ENCODE measurements around the gene LMNA.
"Not testable (repeated sequence)": the region's sequence is repeated elsewhere in the genome, so short reads cannot be mapped to it uniquely, and the experiment has no call there.

The LMNA gene

DNA sequence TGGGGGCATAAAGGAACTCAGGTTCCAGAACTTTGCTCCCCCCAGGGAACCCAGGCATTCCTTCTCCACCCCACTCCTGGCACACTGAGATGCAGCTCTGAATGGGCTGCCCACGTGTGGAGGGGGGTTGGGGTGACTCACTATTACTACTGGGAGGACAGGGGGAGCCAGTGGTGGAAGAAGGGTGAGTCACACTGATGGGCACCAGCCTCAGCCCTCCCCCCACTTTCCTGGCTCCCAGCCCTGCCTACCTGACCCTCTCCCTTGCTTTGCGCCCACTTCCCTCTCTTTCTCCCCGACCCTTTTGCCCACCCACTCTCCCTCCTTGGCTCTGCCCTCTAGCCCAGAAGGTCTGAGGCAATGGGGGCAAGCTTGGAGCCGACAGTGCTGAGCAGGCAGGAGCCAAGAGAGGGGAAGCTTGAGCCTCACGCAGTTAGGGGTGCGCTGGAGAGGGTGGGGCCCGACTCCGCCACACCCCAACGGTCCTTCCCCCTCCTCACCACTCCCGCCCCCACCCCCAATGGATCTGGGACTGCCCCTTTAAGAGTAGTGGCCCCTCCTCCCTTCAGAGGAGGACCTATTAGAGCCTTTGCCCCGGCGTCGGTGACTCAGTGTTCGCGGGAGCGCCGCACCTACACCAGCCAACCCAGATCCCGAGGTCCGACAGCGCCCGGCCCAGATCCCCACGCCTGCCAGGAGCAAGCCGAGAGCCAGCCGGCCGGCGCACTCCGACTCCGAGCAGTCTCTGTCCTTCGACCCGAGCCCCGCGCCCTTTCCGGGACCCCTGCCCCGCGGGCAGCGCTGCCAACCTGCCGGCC is at the start of gene LMNA:
LMNA (plus strand) TSS at position 611 of the 818 bp plus-strand sequence. CDS start 208 bp downstream, outside the sequence.
- peak; percentile 91 for DNase-seq (ENCODE audit: low read depth in 2 of 2)

DNA sequence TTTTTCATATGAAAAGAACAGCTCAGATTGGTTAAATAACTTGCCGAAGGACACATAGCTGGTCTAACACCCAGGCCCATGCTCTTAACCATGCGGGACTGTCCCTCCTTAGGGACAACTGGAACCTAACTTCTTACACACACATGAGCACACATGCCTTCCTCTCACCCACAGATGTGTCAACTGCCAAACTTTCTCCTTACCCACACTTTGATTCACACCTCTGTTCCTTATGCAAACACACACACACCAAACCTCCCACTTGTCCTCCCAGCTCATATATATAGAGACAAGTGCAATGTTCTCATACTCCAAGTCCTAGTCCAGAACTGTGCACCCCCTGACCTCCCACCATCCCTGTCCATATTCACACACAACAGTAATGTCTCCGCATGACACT is 49.3 kb upstream of the LMNA start:
- DNase-seq (ENCODE audit: low read depth in 2 of 2) = no peak

DNA sequence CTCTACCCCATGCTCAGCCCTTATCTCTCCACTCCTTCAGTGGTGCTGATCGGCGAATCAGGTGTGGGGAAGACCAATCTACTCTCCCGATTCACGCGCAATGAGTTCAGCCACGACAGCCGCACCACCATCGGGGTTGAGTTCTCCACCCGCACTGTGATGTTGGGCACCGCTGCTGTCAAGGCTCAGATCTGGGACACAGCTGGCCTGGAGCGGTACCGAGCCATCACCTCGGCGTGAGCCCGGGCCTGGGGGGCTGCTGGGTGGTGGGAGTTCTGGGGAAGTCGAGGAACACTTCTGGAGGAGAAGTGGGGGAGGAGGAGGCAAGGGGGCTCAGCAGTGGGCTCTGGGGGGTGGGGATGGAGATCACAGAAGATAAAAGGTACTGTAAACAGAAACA is 48.6 kb upstream of the LMNA start:
- no peak for DNase-seq (ENCODE audit: low read depth in 2 of 2)

DNA sequence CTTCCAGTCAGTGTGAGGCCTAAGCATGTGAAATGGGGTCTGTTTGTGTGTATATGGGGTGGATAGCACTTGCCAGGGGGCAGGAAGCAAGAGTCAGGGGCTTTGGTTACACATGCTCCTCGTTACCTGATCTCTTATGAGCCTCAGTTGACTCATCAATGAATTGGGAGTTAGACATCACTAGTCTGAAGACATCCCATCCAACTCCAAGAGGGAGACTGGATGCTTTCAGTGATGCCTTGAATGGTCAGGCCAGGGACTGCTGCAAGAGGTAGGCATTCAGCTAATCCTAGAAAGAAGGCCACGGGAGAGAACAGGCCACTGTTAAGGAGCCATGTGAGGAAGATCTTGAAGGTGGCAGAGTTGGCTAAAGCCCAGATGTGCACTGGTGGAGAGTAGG is 47.2 kb upstream of the LMNA start:
- no peak for DNase-seq (ENCODE audit: low read depth in 2 of 2)

DNA sequence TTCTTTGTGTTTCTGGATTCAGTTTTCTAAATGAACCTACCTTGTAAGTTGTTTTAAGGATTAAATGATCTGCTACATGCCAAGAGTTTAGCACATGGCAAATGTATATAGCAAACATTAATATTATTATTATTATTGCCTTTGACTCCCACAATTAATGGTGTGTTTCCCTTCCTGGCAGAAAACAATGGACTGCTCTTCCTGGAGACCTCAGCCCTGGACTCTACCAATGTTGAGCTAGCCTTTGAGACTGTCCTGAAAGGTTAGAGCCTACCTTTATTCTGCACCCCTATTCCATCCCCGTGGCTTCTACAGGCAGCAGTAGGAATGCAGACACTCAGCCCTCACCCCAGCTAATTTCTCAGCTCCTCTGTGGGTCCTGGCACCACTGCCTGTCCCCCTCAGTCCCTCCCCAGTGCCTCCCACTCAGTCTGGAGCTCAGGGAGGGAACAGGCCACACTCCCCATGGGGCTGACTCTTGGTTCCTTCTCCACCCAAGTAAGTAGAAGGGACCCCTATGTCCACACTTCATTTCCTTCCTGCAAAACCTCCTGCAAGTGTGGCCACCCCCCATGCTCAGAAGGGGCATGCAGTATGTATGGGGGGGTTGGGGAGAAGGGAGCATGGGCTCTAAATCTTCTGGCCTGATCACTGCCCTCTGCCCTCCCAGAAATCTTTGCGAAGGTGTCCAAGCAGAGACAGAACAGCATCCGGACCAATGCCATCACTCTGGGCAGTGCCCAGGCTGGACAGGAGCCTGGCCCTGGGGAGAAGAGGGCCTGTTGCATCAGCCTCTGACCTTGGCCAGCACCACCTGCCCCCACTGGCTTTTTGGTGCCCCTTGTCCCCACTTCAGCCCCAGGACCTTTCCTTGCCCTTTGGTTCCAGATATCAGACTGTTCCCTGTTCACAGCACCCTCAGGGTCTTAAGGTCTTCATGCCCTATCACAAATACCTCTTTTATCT is 44.7 kb upstream of the LMNA start:
- no peak for DNase-seq (ENCODE audit: low read depth in 2 of 2)

DNA sequence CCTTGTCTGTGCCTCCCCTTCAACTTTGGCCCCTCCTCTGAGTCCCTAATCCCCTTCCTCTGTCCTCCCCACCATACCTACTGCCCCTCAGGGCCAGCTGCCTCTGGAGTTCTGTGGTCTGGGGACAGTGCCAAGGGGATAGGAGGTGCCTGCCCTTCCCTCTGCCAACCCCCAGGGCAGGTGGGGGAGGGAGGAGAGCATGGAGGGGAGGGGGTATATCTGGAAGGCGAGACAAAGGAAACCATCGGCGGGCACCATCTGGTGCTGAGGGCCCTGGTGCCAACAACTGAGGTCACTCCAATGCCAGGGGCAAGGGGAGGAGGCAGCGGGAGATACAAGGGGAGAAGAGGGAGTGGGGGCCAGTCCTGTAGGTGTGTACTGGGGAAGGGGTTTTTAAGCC is 44.0 kb upstream of the LMNA start:
- DNase-seq (ENCODE audit: low read depth in 2 of 2) = no peak

DNA sequence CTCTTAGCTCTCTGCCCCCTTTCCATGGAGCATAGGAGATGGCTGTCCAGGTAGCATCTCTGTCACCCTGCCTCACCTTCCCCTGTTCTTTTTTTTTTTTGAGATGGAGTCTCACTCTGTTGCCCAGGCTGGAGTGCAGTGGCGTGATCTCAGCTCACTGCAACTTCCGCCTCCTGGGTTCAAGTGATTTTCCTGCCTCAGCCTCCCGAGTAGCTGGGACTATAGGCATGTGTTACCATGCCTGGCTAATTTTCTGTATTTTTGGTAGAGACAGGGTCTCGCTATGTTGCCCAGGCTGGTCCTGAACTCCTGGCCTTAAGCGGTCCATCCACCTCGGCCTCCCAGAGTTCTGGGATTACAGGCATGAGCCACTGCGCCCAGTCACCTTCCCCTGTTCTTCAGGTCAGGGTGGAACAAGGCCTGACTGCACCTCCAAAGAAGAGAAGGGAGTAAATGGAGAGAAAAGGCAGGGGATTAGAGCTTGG is 43.1 kb upstream of the LMNA start:
- DNase-seq (ENCODE audit: low read depth in 2 of 2) = not testable (repeated sequence)

DNA sequence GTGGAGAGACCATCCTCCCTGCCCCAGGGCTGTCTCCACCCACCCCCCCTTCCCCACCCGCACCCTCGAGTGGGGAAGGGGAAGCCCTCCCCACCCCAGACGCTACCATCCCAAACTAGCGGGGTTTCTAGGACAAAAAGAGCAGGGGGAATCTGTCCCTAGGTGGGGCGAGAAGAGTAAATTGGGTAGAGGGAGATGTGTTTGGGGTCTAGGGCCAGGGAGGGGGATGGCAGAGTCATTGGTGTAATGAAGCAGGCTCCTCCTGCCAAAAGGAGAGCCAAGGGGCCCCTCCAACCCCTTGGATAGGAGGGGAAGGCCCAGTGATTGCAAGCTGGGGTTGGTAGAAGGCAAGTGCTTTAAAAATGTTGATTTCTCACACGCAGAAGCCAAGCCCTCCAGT is 42.3 kb upstream of the LMNA start:
- no peak for DNase-seq (ENCODE audit: low read depth in 2 of 2)

DNA sequence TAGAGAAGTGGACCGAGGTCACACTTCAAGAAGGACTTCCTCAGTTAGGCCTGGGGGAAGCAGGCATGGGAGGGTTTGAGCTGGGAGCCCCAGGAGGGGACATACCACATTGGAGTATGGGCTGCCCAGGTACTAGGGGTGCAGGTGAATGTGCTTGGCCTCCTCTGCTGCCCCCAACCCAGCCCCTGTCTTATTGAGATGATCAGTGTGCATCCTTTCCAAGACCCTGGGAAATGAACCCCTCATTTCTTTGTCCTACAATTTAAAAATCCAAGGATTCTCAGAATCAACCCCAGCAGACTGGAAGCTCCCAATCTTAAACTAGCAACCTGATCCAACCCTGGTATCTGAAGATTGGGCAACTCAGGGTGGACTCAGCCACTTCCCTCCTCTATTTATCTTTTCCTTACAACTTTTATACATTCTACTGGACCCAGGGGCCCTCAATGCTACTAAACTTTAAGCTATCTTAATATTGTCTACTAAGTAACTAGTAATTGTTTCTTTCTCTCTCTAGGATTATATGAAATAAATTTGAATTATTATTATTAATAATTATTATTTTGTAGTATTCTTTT is 41.3 kb upstream of the LMNA start:
- no peak for DNase-seq (ENCODE audit: low read depth in 2 of 2)

DNA sequence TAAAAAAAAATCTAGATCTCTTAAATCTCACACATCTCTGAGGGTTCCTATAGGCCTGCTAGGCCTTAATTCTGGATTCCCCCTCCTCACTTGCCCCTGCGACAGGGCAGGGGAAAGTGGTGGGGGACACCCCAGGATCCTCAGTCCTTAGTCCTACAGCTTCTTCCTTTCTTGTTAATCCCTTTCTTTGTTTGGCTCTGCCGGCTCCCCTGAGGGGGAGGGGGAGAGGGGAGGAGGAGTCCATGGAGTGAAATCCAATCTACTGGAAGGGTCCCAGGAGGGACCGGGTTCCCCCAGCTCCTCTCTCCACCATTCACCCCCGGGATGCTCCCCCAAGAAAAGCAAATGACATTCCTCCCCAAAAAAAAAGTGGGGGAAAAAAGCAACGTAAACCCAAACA is 40.8 kb upstream of the LMNA start:
- DNase-seq (ENCODE audit: low read depth in 2 of 2) = no peak

DNA sequence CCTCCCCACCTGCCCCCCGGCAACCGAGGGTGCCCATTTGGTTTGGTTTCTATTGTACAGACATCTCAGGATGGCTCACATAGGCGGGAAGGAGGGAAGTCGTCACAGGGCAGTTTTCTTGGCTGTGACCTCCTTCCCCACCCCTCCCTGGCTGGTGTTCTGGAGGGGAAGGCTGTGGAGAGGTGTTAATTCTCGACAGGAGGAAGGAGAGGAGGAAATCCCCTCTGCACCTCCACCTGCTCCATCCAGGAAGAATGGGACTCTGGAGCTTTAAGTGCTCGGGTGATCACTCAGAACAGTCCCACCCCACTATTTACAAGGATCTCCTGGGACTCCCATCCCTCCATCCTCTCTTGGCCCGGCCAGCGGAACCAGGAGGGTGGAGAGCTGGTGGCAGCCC is 39.9 kb upstream of the LMNA start:
- no peak for DNase-seq (ENCODE audit: low read depth in 2 of 2)

DNA sequence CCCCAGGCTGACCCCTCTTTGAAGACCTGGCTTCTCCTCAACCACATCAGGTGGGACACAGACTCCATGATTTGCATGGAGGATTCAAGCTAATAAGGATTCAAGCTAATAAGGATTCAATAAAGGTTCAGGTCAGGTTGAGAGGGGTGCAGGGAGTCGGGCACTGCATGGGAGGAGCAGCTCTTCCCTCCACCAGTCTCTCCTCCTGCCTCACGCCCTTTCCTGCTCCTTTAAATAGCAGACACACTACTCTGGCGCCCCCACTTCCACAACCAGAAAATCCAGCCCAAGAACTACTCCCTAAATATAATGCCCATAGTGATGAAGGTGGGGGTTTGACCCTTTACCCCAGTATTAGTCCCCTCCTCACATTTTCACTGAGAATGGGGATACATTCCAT is 39.3 kb upstream of the LMNA start:
- no peak for DNase-seq (ENCODE audit: low read depth in 2 of 2)

DNA sequence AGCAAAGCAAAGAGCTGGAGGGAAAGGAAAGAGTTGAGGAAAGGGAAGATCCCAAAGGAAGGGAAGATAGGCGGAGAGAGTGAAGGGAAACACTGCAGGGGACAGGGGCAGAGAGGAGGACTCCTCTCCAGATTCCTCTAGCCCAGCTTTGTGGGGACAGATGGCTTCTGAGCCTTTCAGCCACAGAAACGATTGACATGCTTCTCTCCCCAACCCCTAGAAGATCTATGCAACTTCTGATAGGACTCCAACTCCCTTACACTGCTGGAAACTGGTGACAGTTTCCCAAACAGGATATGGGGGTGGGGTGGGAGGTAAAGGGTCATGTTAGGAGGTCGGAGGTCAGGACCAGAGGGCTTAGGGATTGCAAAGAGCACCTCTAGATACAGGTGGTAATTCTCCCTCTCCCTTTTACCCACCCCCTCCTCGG is 38.7 kb upstream of the LMNA start:
- no peak for DNase-seq (ENCODE audit: low read depth in 2 of 2)

DNA sequence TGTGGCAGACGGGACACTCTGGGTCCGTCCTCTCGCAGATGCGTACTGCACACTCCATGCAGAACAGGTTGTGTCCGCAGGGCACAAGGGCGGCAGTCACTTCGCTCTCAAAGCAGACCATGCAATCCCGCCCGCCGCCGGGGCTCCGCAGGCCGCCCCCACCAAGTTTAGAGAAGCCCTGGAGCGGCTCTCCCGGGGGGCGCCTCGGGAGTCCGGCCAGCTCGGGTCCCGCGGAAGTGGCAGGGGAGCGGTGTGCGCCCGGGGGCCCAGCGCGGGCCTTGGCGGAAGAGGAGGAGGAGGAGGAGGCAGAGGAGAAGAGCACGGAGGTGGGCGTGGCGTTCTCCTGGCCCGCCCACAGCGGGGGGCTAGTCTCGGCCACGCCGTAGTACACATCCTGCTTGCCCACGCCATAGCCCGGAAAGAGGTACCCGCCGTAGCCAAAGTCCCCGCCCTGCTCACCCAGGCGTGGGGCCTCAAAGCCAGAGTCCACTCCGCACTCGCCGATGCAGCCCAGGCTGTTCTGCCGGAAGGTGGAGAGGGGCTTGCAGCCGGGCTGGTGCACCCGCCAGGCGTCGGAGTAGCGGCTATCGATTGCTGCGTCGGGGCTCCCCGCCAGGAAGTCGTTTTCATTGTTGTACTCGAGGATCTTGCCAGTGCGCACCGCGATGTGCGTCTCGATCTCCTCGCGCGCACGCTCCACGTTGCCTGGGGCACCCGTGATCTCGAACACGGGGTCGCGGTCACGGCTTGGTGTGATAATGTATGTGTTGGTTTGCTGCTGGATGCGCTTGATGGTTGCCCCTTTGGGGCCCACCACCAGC is 37.7 kb upstream of the LMNA start:
- no peak for DNase-seq (ENCODE audit: low read depth in 2 of 2)

DNA sequence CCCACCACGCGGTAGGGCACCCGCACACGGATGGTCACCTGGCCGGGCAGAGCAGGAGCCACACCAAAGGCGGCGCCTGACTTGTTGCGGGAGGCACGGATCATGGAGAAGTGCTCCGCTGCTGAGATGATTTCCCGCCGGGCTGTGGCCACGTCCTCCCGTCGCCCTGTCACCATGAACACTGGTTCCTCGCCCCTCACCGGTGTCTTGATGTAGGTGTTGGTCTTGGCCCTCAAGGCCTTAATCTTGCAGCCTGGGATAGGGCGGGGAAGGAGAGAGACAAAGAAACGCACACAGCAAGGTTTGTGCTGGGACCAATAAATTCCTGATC is 37.1 kb upstream of the LMNA start:
- no peak for DNase-seq (ENCODE audit: low read depth in 2 of 2)

DNA sequence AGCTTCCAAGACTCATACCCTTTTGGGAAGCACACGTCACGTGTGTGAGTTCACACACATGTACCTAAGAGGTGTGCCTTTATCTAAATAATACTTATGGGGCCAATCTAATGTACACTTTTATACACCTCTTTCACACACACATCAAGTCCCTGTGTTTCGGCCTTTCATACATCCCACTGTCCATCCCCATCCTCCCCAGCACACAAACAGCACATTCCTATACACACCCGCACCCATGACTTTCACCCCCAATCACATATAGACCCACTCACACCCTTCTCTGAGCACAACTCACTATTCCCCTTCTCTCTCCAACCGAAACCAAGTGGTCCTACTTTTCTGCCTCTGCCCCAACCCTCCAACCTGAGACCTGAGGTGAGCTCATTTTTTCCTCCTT is 35.8 kb upstream of the LMNA start:
- DNase-seq (ENCODE audit: low read depth in 2 of 2) = no peak

DNA sequence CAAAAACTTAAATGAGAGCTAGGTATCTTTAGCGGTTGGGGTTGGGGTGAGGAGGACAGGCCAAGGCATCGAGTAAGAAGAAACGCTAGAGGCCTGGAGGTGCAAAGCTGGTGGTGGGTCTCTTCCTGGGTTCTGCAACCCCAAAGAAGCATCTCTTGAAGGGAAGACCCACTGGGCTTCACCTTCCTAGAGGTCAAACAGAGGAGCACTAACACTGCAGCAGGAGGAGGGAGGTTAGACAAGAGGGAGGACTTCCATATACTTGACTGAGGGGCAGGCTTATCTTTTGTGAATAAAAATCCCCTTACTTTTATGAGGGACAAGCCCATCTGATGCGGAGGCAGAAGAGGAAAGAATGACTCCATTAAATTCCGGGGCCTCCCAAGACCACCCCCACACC is 34.7 kb upstream of the LMNA start:
- no peak for DNase-seq (ENCODE audit: low read depth in 2 of 2)

DNA sequence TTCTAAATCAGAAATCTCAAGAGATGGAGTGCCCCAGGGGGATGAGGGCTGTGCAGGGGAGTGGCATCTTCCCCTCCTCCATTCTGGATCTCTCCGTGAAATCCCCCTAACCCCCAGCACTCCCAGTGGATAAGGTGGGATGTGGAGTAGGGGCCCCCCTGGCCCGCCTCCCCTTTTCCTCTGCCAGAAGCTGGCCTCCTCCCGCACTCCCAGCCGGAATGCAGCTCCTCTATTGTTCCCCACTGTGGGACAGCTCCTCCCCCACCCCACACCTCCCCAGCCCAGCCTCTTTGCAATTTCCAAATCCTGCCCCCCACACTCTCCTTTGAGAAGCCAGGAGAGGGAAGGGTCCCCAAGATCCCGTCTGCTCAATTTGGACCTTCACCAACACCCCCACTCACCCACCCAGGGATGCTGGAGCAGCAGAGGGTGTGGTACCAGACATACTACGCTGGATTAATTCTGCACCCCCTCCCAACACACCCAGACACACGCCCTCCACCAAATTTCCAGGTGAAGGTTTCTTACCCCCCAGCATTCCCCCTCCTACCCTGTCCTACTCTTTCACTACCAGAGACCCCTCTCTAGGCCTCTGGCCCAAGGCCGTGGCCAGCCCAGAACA is 34.2 kb upstream of the LMNA start:
- DNase-seq (ENCODE audit: low read depth in 2 of 2) = no peak

DNA sequence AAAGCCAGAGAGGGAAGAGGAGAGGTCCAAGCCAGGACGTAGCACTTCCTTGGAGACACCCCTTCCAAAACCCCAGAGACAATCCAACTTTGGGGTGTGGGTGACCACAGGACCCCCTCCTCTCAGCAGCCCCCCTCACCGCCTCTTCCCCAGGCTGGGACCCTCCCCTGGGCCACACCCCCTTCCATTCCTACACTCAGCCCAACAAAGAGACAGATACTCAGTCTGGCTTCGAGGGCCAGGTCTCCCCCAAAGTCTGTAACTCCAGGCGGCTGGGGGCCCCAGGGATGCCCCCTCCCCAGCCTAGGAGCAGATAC is 33.7 kb upstream of the LMNA start:
- DNase-seq (ENCODE audit: low read depth in 2 of 2) = no peak

DNA sequence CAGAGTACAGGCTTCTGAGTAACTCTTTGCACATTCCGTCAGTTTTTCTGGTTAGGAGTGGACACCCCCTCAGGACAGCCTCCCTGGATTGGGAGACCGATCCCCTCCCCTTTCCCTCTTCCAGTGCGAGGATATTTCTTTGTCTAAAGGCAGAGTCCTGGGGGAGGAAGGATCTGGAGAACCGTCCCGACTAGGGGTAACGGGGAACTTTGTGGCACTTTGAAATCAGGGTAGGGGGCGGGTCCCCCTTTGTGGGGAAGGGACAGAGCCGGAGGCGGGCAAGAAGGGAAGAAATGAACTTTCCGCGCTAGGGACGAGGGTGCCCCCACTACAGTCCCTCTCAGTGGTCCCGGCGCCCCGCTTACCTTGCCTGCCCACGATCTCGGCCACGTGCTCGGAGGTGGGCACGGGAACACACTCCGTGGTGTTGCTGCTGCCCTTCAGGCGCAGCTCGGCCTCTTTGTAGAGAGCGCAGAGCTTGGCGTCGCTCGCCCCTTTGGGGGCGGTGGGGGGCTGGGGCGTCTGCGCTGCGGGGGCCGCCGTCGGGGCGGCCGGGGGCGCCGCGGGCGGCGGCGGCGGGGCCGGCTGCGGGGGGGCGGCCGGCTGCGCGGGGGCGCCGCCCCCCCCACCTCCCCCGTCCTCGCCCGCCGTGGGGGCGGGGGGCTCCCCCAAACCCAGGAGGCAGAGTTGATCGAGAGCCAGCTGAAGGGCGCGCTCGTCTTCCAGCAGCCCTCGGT is 33.2 kb upstream of the LMNA start:
- DNase-seq (ENCODE audit: low read depth in 2 of 2) = no peak

DNA sequence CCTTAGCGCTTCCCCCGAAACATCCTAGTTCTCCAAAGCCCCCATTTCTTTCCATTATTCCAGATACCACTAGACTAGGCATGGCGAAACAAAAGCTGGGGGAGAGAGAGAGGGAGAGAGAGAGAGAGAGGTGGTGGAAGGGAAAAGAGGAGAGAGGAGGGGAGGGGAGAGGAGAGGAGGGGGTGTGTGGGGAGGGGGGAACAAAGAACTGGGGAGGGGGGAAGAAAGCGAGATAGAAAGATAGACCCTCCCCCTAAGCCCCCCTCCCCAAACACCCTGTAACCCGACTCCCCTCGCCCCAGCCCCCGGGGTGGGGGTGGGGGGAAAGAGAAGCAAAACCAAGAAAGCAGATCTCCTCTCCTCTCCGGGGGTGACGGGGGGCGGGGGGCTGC is 32.6 kb upstream of the LMNA start:
- DNase-seq (ENCODE audit: low read depth in 2 of 2) = no peak
